Thyroid gland (tissue), 4 donors: ENCODE results near the gene DZIP1. TPM values are rescaled to one million over a fixed set of nuclear protein-coding genes. Genes with fewer than 3 reads are reported as not detected.

ENCODE experiments used
- DNase-seq, 2 donors: peaks; one replicate each; pipeline ENCODE4 v3.0.0-alpha.2; 2019
- H3K27ac ChIP-seq, 3 donors: fragments of 200-600 bp; sonication (generic); 1 replicate in 2 of 3; 2 replicates in 1 of 3; pipeline ENCODE4 v1.5.1; 2016 to 2019; ENCODE audit warnings: mild to moderate bottlenecking in 1 of 3, moderate library complexity in 1 of 3
- H3K27me3 ChIP-seq: fragments of 200-600 bp; sonication (generic); one replicate; pipeline ENCODE4 v1.5.1; 2019
- H3K36me3 ChIP-seq, 2 donors: fragments of 200-600 bp; sonication (generic); one replicate each; pipeline ENCODE4 v1.5.1; 2016 to 2019
- H3K4me1 ChIP-seq, 2 donors: fragments of 200-600 bp; sonication (generic); one replicate each; pipeline ENCODE4 v1.5.1; 2017 to 2019
- H3K4me3 ChIP-seq, 3 donors: fragments of 200-600 bp; sonication (generic); replicated peaks in 1 of 3; 1 replicate in 2 of 3; 2 replicates in 1 of 3; pipeline ENCODE4 v1.5.1; 2016; ENCODE audit warnings: mild to moderate bottlenecking in 1 of 3
- H3K9me3 ChIP-seq: fragments of 200-600 bp; sonication (generic); one replicate; pipeline ENCODE4 v1.5.1; 2017
- CTCF ChIP-seq, 6 experiments: fragments of 200-600 bp in 3 of 6; fragments of 450-650 bp in 3 of 6; sonication (generic) in 3 of 6; IDR thresholded peaks; one replicate each; pipeline ENCODE4 v1.5.1; 2016 to 2019; ENCODE audit warnings: antibody characterized with exemption in 6 of 6, mild to moderate bottlenecking in 2 of 6, inconsistent platforms in 1 of 6, moderate library complexity in 1 of 6
- POLR2A ChIP-seq, 2 donors: fragments of 450-650 bp; IDR thresholded peaks; one replicate each; pipeline ENCODE4 v1.6.1; 2017; ENCODE audit warnings: antibody characterized with exemption in 2 of 2, mild to moderate bottlenecking in 2 of 2, moderate library complexity in 1 of 2
- WGBS, 2 donors: methylation state at CpG; one replicate each; pipeline ENCODE4 v1.1.5; 2017; 5-methylcytosine and 5-hydroxymethylcytosine counted together
- intact Hi-C: fragments of 100-400 bp; cut with DNase I; formaldehyde crosslinking; loops from one replicate; pipeline ENCODE4 v1.15.1; 2023
- total RNA-seq, 4 donors: library from RNA; depleted of rRNA; stranded (reverse); fragments of >200 nt; gene quantifications; one replicate each; pipeline ENCODE4 v1.2.3, GENCODE V29; 2016

DZIP1 gene
- total RNA-seq, 4 donors from 2014 or later: 4.3 to 8.5 (median 6.3) TPM

- H3K9me3 ChIP-seq: no peaks in the 10 kb centered on the region
- no peak overlapping the region for H3K27ac ChIP-seq
- H3K4me1 ChIP-seq: no peaks in the 10 kb centered on the region
- H3K36me3 ChIP-seq: no peaks in the 10 kb centered on the region
- no peak for TF ChIP-seq POLR2A (IDR thresholded peaks at IDR 0.05)
- TF ChIP-seq CTCF (IDR thresholded peaks at IDR 0.05): peak in 3 of 6 experiments; percentile 39 to 48 (median 45)
- no peak overlapping the region for H3K4me3 ChIP-seq
- no peaks in the 10 kb centered on the region for H3K27me3 ChIP-seq
- intact Hi-C loops: no loop called here
- no peak for DNase-seq
Measured at GRCh38 chr13:95660981-95661581, 16.6 kb upstream of the DZIP1 start.

- TF ChIP-seq CTCF (IDR thresholded peaks at IDR 0.05): no peak
- TF ChIP-seq POLR2A (IDR thresholded peaks at IDR 0.05): no peak
- intact Hi-C loops: no loop called here
Measured at GRCh38 chr13:95659500-95659899, 15.0 kb upstream of the DZIP1 start.

GRCh38 chr13:95656386-95657015, 12.0 kb upstream of the DZIP1 start:
- 85 to 87% methylated on average over 3 of the region's 3 CpGs for WGBS, 2 donors
- Histone ChIP-seq H3K27me3 (no peaks in the 10 kb centered on the region), H3K4me3 (no peak overlapping the region), H3K9me3 (no peaks in the 10 kb centered on the region), H3K27ac (no peak overlapping the region), H3K4me1 (no peaks in the 10 kb centered on the region), H3K36me3 (no peaks in the 10 kb centered on the region)
- no peak for TF ChIP-seq POLR2A (IDR thresholded peaks at IDR 0.05)
- no peak for TF ChIP-seq CTCF (IDR thresholded peaks at IDR 0.05)
- intact Hi-C loops: no loop called here
- DNase-seq: no peak

More at GRCh38 chr13:95659500-95659899, 15.0 kb upstream of the DZIP1 start:
- Histone ChIP-seq H3K4me1 (no peaks in the 10 kb centered on the region), H3K27me3 (no peaks in the 10 kb centered on the region), H3K36me3 (no peaks in the 10 kb centered on the region), H3K4me3 (no peak overlapping the region), H3K27ac (no peak overlapping the region), H3K9me3 (no peaks in the 10 kb centered on the region)
- DNase-seq: no peak

GRCh38 chr13:95652821-95653220, 8.3 kb upstream of the DZIP1 start:
- H3K36me3 ChIP-seq: no peaks in the 10 kb centered on the region
- intact Hi-C loops: no loop called here
- WGBS, 2 donors: 31 to 34% methylated on average over 3 of the region's 3 CpGs
- no peaks in the 10 kb centered on the region for H3K9me3 ChIP-seq
- H3K27me3 ChIP-seq: no peaks in the 10 kb centered on the region
- H3K27ac ChIP-seq: no peak overlapping the region
- H3K4me1 ChIP-seq: no peaks in the 10 kb centered on the region
- no peak overlapping the region for H3K4me3 ChIP-seq
- no peak for DNase-seq
- TF ChIP-seq POLR2A (IDR thresholded peaks at IDR 0.05) (no peak), CTCF (IDR thresholded peaks at IDR 0.05) (no peak)

GRCh38 chr13:95652244-95652764, 7.8 kb upstream of the DZIP1 start:
- no peaks in the 10 kb centered on the region for H3K27me3 ChIP-seq
- 86 to 93% methylated on average over 1 of the region's 1 CpG for WGBS, 2 donors
- no peaks in the 10 kb centered on the region for H3K36me3 ChIP-seq
- no peaks in the 10 kb centered on the region for H3K9me3 ChIP-seq
- H3K4me3 ChIP-seq: no peak overlapping the region
- DNase-seq: no peak
- H3K27ac ChIP-seq: no peak overlapping the region
- intact Hi-C loops: no loop called here
- no peaks in the 10 kb centered on the region for H3K4me1 ChIP-seq
- TF ChIP-seq POLR2A (IDR thresholded peaks at IDR 0.05) (no peak), CTCF (IDR thresholded peaks at IDR 0.05) (no peak)
